ENCODE measurements around the gene UTP15.

- TF ChIP-seq BACH2 (CRISPR knock-in tag; IDR thresholded peaks at IDR 0.05; ENCODE audit: borderline replicate concordance) (no peak), POU6F1 (CRISPR knock-in tag; IDR thresholded peaks at IDR 0.05; ENCODE audit: borderline replicate concordance, low read depth) (no peak), PATZ1 (CRISPR knock-in tag; IDR thresholded peaks at IDR 0.05; ENCODE audit: borderline replicate concordance) (no peak), CREB5 (CRISPR knock-in tag; IDR thresholded peaks at IDR 0.05; ENCODE audit: low read depth) (no peak), OSR1 (CRISPR knock-in tag; IDR thresholded peaks at IDR 0.05) (no peak), ARNTL (CRISPR knock-in tag; IDR thresholded peaks at IDR 0.05; ENCODE audit: borderline replicate concordance, low read depth) (no peak), CSRNP3 (CRISPR knock-in tag; IDR thresholded peaks at IDR 0.05) (no peak), ZFP3 (CRISPR knock-in tag; IDR thresholded peaks at IDR 0.05) (no peak), GLIS3 (CRISPR knock-in tag; IDR thresholded peaks at IDR 0.05) (no peak)
Observed at GRCh38 chr5:73525606-73526203, 39.8 kb upstream of the UTP15 start.

All from SK-N-SH treated with all-trans-retinoic acid at 6 μM for 48 hours (cell line).